GM23338 (cell line): ENCODE data around the gene ZNF264. TPM values are rescaled to one million over a fixed set of nuclear protein-coding genes. Genes with fewer than 3 reads are reported as not detected.

Experiments used
- ATAC-seq: fragments of 200-7000 bp; cut with Tn5 transposase; 3 replicates; pipeline ENCODE4 v1.9.1; 2020
- DNase-seq: peaks from one replicate; pipeline ENCODE4 v3.0.0-alpha.2; 2015; ENCODE audit warnings: low spot score
- H2AFZ ChIP-seq: fragments of 200-600 bp; sonication (generic); 2 replicates; pipeline ENCODE4 v1.8.0; 2016; ENCODE audit warnings: antibody characterized with exemption, mild to moderate bottlenecking, moderate library complexity
- H3F3A ChIP-seq: fragments of 200-600 bp; sonication (generic); replicated peaks from 2 replicates; pipeline ENCODE4 v1.8.0; 2017; ENCODE audit warnings: antibody characterized with exemption, mixed run types, low read depth
- H3K27ac ChIP-seq: fragments of 200-600 bp; sonication (generic); 2 replicates; pipeline ENCODE4 v1.6.1; 2016; ENCODE audit warnings: low read depth
- H3K27me3 ChIP-seq: fragments of 200-600 bp; sonication (generic); 2 replicates; pipeline ENCODE4 v1.8.0; 2016; ENCODE audit warnings: mild to moderate bottlenecking, mixed run types, moderate library complexity; ENCODE audit not compliant: insufficient read depth
- H3K36me3 ChIP-seq: fragments of 200-600 bp; sonication (generic); 2 replicates; pipeline ENCODE4 v1.8.0; 2016; ENCODE audit warnings: mild to moderate bottlenecking; ENCODE audit not compliant: insufficient read depth
- H3K4me1 ChIP-seq: fragments of 200-600 bp; sonication (generic); 2 replicates; pipeline ENCODE4 v1.8.0; 2016; ENCODE audit warnings: mild to moderate bottlenecking, moderate library complexity; ENCODE audit not compliant: insufficient read depth
- H3K4me2 ChIP-seq: fragments of 200-600 bp; sonication (generic); 2 replicates; pipeline ENCODE4 v1.7.1; 2017; ENCODE audit warnings: mixed run types
- H3K4me3 ChIP-seq: fragments of 200-600 bp; sonication (generic); 2 replicates; pipeline ENCODE4 v1.6.1; 2016; ENCODE audit warnings: mixed run types
- H3K79me2 ChIP-seq: fragments of 200-600 bp; sonication (generic); replicated peaks from 2 replicates; pipeline ENCODE4 v1.8.0; 2017; ENCODE audit warnings: mild to moderate bottlenecking; ENCODE audit not compliant: insufficient read depth
- H3K9me2 ChIP-seq: fragments of 200-600 bp; sonication (generic); 2 replicates; pipeline ENCODE4 v1.8.0; 2017; ENCODE audit not compliant: insufficient read depth
- H4K20me1 ChIP-seq: fragments of 200-600 bp; sonication (generic); replicated peaks from 2 replicates; pipeline ENCODE4 v1.8.0; 2017; ENCODE audit warnings: mild to moderate bottlenecking; ENCODE audit not compliant: insufficient read depth
- H3K27ac Mint-ChIP-seq: 2 replicates; pipeline ENCODE4 v1.8.0; 2020; ENCODE audit warnings: inconsistent platforms, mild to moderate bottlenecking, moderate library complexity, mixed read lengths
- H3K27me3 Mint-ChIP-seq: 3 replicates; pipeline ENCODE4 v1.8.0; 2022; ENCODE audit warnings: low read depth, mild to moderate bottlenecking, moderate library complexity, mixed read lengths, inconsistent platforms; ENCODE audit not compliant: insufficient read depth, poor library complexity
- H3K36me3 Mint-ChIP-seq: 3 replicates; pipeline ENCODE4 v1.8.0; 2021; ENCODE audit warnings: low read depth, mild to moderate bottlenecking, inconsistent platforms, moderate library complexity, mixed read lengths
- H3K4me1 Mint-ChIP-seq: 3 replicates; pipeline ENCODE4 v1.8.0; 2020; ENCODE audit warnings: mild to moderate bottlenecking, inconsistent platforms, mixed read lengths
- H3K4me3 Mint-ChIP-seq: 3 replicates; pipeline ENCODE4 v1.8.0; 2021; ENCODE audit warnings: moderate library complexity, mild to moderate bottlenecking, inconsistent platforms, mixed read lengths
- H3K9me3 Mint-ChIP-seq: 3 replicates; pipeline ENCODE4 v1.8.0; 2020; ENCODE audit warnings: moderate library complexity, mild to moderate bottlenecking, inconsistent platforms, mixed read lengths
- CREB1 ChIP-seq: fragments of 250-450 bp; sonication (Bioruptor Pico); IDR thresholded peaks from 2 replicates; pipeline ENCODE4 v1.5.0; 2020; ENCODE audit warnings: low read depth, mild to moderate bottlenecking, moderate library complexity
- CTCF ChIP-seq, 2 experiments: fragments of 200-600 bp in 1 of 2; sonication (generic) in 1 of 2; conservative IDR thresholded peaks; 2 replicates each; pipeline versions ENCODE4 v1.5.1 to v1.6.1; 2016 to 2017; ENCODE audit warnings: antibody characterized with exemption in 2 of 2, low read depth in 2 of 2, mild to moderate bottlenecking in 2 of 2, moderate library complexity in 1 of 2
- ETS1 ChIP-seq: IDR thresholded peaks from 2 replicates; pipeline ENCODE4 v1.6.1; 2016; ENCODE audit warnings: antibody characterized with exemption
- EZH2 ChIP-seq: fragments of 200-600 bp; sonication (generic); IDR thresholded peaks from one replicate; pipeline ENCODE4 v1.8.0; 2017; ENCODE audit warnings: antibody characterized with exemption, mild to moderate bottlenecking, low read depth; ENCODE audit not compliant: unreplicated experiment
- EZH2phosphoT487 ChIP-seq: fragments of 200-600 bp; sonication (generic); IDR thresholded peaks from one replicate; pipeline ENCODE4 v1.8.1; 2018; ENCODE audit warnings: antibody characterized with exemption; ENCODE audit not compliant: unreplicated experiment
- JUNB ChIP-seq: IDR thresholded peaks from one replicate; pipeline ENCODE4 v1.6.1; 2016; ENCODE audit warnings: antibody characterized with exemption; ENCODE audit not compliant: unreplicated experiment
- NANOG ChIP-seq: IDR thresholded peaks from 2 replicates; pipeline ENCODE4 v1.6.1; 2016; ENCODE audit warnings: antibody characterized with exemption, borderline replicate concordance
- POLR2AphosphoS5 ChIP-seq: IDR thresholded peaks from 2 replicates; pipeline ENCODE4 v1.6.1; 2016; ENCODE audit warnings: antibody characterized with exemption, low read depth
- REST ChIP-seq: IDR thresholded peaks from one replicate; pipeline ENCODE4 v1.6.1; 2018; ENCODE audit warnings: antibody characterized with exemption; ENCODE audit not compliant: unreplicated experiment
- STAT1 ChIP-seq: IDR thresholded peaks from one replicate; pipeline ENCODE4 v1.6.1; 2016; ENCODE audit warnings: antibody characterized with exemption; ENCODE audit not compliant: unreplicated experiment
- ZNF114 ChIP-seq: fragments of 250-450 bp; sonication (Bioruptor Pico); IDR thresholded peaks from 2 replicates; pipeline ENCODE4 v1.5.0; 2020; ENCODE audit warnings: mild to moderate bottlenecking, moderate library complexity
- ZNF331 ChIP-seq: fragments of 250-450 bp; sonication (Bioruptor Pico); IDR thresholded peaks from 2 replicates; pipeline ENCODE4 v1.5.0; 2020; ENCODE audit warnings: low read depth, mild to moderate bottlenecking, moderate library complexity
- ZNF462 ChIP-seq: fragments of 250-450 bp; sonication (Bioruptor Pico); IDR thresholded peaks from 2 replicates; pipeline ENCODE4 v1.5.0; 2020; ENCODE audit warnings: mild to moderate bottlenecking, moderate library complexity
- polyA plus RNA-seq: library from polyadenylated mRNA; unstranded; fragments of >200 nt; fragmentation: Nextera tagmentation; extraction: Ambion mirVana; gene quantifications from 2 replicates; pipeline ENCODE4 v1.2.1, GENCODE V29; 2016
- total RNA-seq: library from RNA; depleted of rRNA; stranded (reverse); fragments of >200 nt; shearing (Covaris generic); gene quantifications from 2 replicates; pipeline ENCODE4 v1.2.3, GENCODE V29; 2014

ZNF264 gene
- total and polyA plus RNA-seq, 2 experiments from 2014 or later = 4.0 to 25.9 TPM

GRCh38 chr19:57248646-57249045, 57.3 kb downstream of the ZNF264 start:
- Mint-ChIP-seq H3K4me1 (no peaks in the 10 kb centered on the region), H3K27ac (no peak overlapping the region), H3K4me3 (no peak overlapping the region), H3K36me3 (peaks cover 36% of the 10 kb centered on the region), H3K9me3 (no peaks in the 10 kb centered on the region; the same call in 2 of the 3 replicates), H3K27me3 (peaks cover 3% of the 10 kb centered on the region)
- TF ChIP-seq CTCF (conservative IDR thresholded peaks at IDR 0.05; ENCODE audit: low read depth in 2 of 2) (no peak), EZH2phosphoT487 (no peak), REST (no peak), JUNB (no peak), POLR2AphosphoS5 (no peak), NANOG (no peak), ZNF114 (CRISPR knock-in tag) (no peak), CREB1 (CRISPR knock-in tag) (no peak), ZNF331 (CRISPR knock-in tag) (no peak), STAT1 (no peak), EZH2 (no peak), ZNF462 (CRISPR knock-in tag) (no peak), ETS1 (no peak)
- H2AFZ ChIP-seq = no peak overlapping the region
- H4K20me1 ChIP-seq = peaks cover 3% of the 10 kb centered on the region; the same call in 1 of the 2 replicates
- H3K27ac ChIP-seq = no peak overlapping the region
- H3K79me2 ChIP-seq = peaks cover 5% of the 10 kb centered on the region; the same call in 1 of the 2 replicates
- H3K4me3 ChIP-seq = no peak overlapping the region
- ATAC-seq (no peak), DNase-seq (no peak)
- H3K36me3 ChIP-seq = peaks cover 13% of the 10 kb centered on the region
- H3K4me1 ChIP-seq = no peaks in the 10 kb centered on the region
- H3K27me3 ChIP-seq = no peaks in the 10 kb centered on the region
- no peaks in the 10 kb centered on the region for H3F3A ChIP-seq
- H3K4me2 ChIP-seq = no peak overlapping the region
- no peaks in the 10 kb centered on the region for H3K9me2 ChIP-seq
